ENCODE results near the gene PRUNE2.
"Not testable (repeated sequence)": the region's sequence is repeated elsewhere in the genome, so short reads cannot be mapped to it uniquely, and the experiment has no call there.

Gene PRUNE2

GRCh38 chr9:76594764-76595424 lies 311.0 kb downstream of the PRUNE2 start:
- no peak overlapping the region for H3K4me3 ChIP-seq (replicated peaks; ENCODE audit: low read depth, low read length)
- no peak for DNase-seq (ENCODE audit: extremely low read depth, low read depth)
- no peak for TF ChIP-seq CTCF (IDR thresholded peaks at IDR 0.05; ENCODE audit: low read depth, low read length, missing control alignments)

- H3K4me3 ChIP-seq (replicated peaks; ENCODE audit: low read depth, low read length); DNase-seq (ENCODE audit: extremely low read depth, low read depth): not testable (repeated sequence)
These were observed 311.8 kb downstream of the PRUNE2 start for GRCh38 chr9:76593961-76594735.

GRCh38 chr9:76592974-76593347 lies 313.0 kb downstream of the PRUNE2 start:
- H3K4me3 ChIP-seq (replicated peaks; ENCODE audit: low read depth, low read length) = no peak overlapping the region
- TF ChIP-seq CTCF (IDR thresholded peaks at IDR 0.05; ENCODE audit: low read depth, low read length, missing control alignments) = no peak
- DNase-seq (ENCODE audit: extremely low read depth, low read depth) = no peak

- DNase-seq (ENCODE audit: extremely low read depth, low read depth) = no peak
- no peak for TF ChIP-seq CTCF (IDR thresholded peaks at IDR 0.05; ENCODE audit: low read depth, low read length, missing control alignments)
- H3K4me3 ChIP-seq (replicated peaks; ENCODE audit: low read depth, low read length) = no peak overlapping the region
These were observed 313.6 kb downstream of the PRUNE2 start for GRCh38 chr9:76592091-76592973.

GRCh38 chr9:76591256-76591950 lies 314.5 kb downstream of the PRUNE2 start:
- no peak for TF ChIP-seq CTCF (IDR thresholded peaks at IDR 0.05; ENCODE audit: low read depth, low read length, missing control alignments)
- no peak for DNase-seq (ENCODE audit: extremely low read depth, low read depth)

GRCh38 chr9:76588316-76588715 lies 317.6 kb downstream of the PRUNE2 start:
- DNase-seq (ENCODE audit: extremely low read depth, low read depth) = no peak
- H3K4me3 ChIP-seq (replicated peaks; ENCODE audit: low read depth, low read length) = no peak overlapping the region
- TF ChIP-seq CTCF (IDR thresholded peaks at IDR 0.05; ENCODE audit: low read depth, low read length, missing control alignments) = no peak

More at GRCh38 chr9:76591256-76591950, 314.5 kb downstream of the PRUNE2 start:
- no peak overlapping the region for H3K4me3 ChIP-seq (replicated peaks; ENCODE audit: low read depth, low read length)

Measured in HFF-Myc (cell line).